Gastroesophageal sphincter (tissue), 4 donors: ENCODE results near the gene CLIC3. TPM values are rescaled to one million over a fixed set of nuclear protein-coding genes. Genes with fewer than 3 reads are reported as not detected.
A peak's percentile ranks its signal among the peaks of the same experiment; 100 is the strongest.

Source experiments
- ATAC-seq: fragments of 150-250 bp; one replicate; pipeline ENCODE4 v1.9.1; 2016; ENCODE audit warnings: mild to moderate bottlenecking, moderate library complexity
- H3K27ac ChIP-seq, 4 donors: fragments of 200-600 bp; sonication (generic) in 3 of 4; 1 replicate in 3 of 4; 2 replicates in 1 of 4; pipeline ENCODE4 v1.5.1; 2016 to 2019
- H3K27me3 ChIP-seq: fragments of 200-600 bp; sonication (generic); one replicate; pipeline ENCODE4 v1.5.1; 2019
- H3K36me3 ChIP-seq, 2 donors: fragments of 200-600 bp; sonication (generic); one replicate each; pipeline ENCODE4 v1.5.1; 2019; ENCODE audit warnings: control low read depth in 1 of 2
- H3K4me1 ChIP-seq, 3 donors: fragments of 200-600 bp; sonication (generic); 1 replicate in 2 of 3; 2 replicates in 1 of 3; pipeline ENCODE4 v1.5.1; 2016 to 2019; ENCODE audit warnings: control low read depth in 2 of 3
- H3K4me3 ChIP-seq, 2 donors: fragments of 200-600 bp; sonication (generic); one replicate each; pipeline ENCODE4 v1.5.1; 2019; ENCODE audit warnings: mild to moderate bottlenecking in 1 of 2, moderate library complexity in 1 of 2
- H3K9me3 ChIP-seq, 3 donors: fragments of 200-600 bp; sonication (generic); one replicate each; pipeline ENCODE4 v1.5.1; 2017 to 2019; ENCODE audit warnings: control low read depth in 2 of 3
- EP300 ChIP-seq: sonication (generic); formaldehyde crosslinking; IDR thresholded peaks from one replicate; pipeline ENCODE4 v1.6.1; 2017; ENCODE audit warnings: antibody characterized with exemption, mild to moderate bottlenecking
- POLR2A ChIP-seq, 2 donors: fragments of 450-650 bp; IDR thresholded peaks; one replicate each; pipeline ENCODE4 v1.6.1; 2017; ENCODE audit warnings: antibody characterized with exemption in 2 of 2, mild to moderate bottlenecking in 2 of 2, moderate library complexity in 1 of 2
- POLR2AphosphoS5 ChIP-seq: sonication (generic); formaldehyde crosslinking; IDR thresholded peaks from one replicate; pipeline ENCODE4 v1.6.1; 2017; ENCODE audit warnings: antibody characterized with exemption
- WGBS, 2 donors: methylation state at CpG; one replicate each; pipeline ENCODE4 v1.1.5; 2018; ENCODE audit warnings: low coverage in 1 of 2; 5-methylcytosine and 5-hydroxymethylcytosine counted together
- total RNA-seq, 4 donors: library from RNA; depleted of rRNA; stranded (reverse); fragments of >200 nt; gene quantifications; one replicate each; pipeline ENCODE4 v1.1.0, GENCODE V29; 2016
- TF ChIP-seq, protein P1 (sequence below), 4 experiments: fragments of 200-600 bp in 2 of 4; fragments of 450-650 bp in 2 of 4; sonication (generic) in 1 of 4; IDR thresholded peaks; one replicate each; pipeline ENCODE4 v1.5.1; 2017 to 2019; ENCODE audit warnings: antibody characterized with exemption in 4 of 4, mild to moderate bottlenecking in 2 of 4, moderate library complexity in 2 of 4

Gene CLIC3
- total RNA-seq, 4 donors from 2014 or later = 0.81 to 5.4 (median 2.2) TPM

DNA sequence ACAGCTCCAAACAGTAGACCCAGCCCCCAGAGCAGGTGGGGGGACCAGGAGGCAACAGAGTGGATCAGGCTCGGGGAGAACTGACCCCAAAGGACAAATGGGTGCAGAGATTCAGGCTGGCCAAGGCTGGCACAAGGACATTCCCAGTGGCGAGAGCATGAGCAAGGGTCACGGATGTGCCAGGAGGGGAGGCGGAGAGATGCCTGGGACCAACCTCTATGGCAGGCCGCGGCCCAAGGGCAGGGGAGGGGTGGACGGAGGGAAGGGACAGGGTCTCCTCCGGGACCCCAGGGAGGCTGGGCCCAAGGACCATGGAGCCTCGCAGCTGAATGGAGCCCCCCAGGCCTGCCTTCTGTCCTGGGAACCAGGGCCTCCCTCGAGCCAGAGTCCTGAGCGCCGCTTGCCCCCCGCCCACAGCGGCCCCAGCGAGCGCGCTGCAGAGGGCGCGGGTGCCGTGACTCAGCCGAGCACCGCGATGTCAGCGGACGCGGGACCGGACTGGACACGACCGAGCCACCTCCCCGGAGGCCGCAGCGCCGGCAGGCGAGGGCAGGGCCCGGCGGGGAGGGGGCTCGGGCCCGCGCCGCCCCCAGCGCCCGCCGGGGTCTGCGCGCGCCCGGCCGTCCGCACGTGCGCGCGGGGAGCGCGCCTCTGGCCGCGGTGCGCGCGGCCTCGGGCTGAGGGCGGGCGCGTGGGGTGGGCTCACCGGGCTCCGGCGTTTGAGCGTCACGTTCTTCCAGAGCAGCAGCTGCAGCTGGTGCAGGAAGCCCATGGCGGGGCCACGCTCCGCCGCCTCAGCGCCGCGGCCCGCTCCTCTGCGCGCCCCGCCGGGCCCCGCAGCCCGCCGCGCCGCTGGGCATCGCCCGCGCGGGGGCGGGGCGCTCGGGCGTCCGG is 31.2 kb upstream of the CLIC3 start, which contains the start of gene ABCA2:
Gene ABCA2 (minus strand): TSS at position 869 of the 894 bp plus-strand sequence. CDS start 97 bp downstream, at position 772.
- ATAC-seq = peak; percentile 40
- 41% methylated on average over 7 of the region's 95 CpGs; no CpG with 5 or more reads in 1 of the 2 donors for WGBS, 2 donors
- Histone ChIP-seq H3K4me3 (peak within 1 kb of the TSS; percentile 48 to 67), H3K9me3 (no peaks in the 10 kb centered on the region), H3K27me3 (no peaks in the 10 kb centered on the region), H3K36me3 (no peaks in the 10 kb centered on the region), H3K4me1 (peaks cover 0 to 44% (median 22%) of the 10 kb centered on the region in 3 donors), H3K27ac (peak within 1 kb of the TSS in 3 of 4 donors; percentile 63 to 76 (median 68))
- TF ChIP-seq EP300 (no peak), POLR2AphosphoS5 (no peak), POLR2A (IDR thresholded peaks at IDR 0.05) (no peak)
- TF ChIP-seq, protein P1, sequence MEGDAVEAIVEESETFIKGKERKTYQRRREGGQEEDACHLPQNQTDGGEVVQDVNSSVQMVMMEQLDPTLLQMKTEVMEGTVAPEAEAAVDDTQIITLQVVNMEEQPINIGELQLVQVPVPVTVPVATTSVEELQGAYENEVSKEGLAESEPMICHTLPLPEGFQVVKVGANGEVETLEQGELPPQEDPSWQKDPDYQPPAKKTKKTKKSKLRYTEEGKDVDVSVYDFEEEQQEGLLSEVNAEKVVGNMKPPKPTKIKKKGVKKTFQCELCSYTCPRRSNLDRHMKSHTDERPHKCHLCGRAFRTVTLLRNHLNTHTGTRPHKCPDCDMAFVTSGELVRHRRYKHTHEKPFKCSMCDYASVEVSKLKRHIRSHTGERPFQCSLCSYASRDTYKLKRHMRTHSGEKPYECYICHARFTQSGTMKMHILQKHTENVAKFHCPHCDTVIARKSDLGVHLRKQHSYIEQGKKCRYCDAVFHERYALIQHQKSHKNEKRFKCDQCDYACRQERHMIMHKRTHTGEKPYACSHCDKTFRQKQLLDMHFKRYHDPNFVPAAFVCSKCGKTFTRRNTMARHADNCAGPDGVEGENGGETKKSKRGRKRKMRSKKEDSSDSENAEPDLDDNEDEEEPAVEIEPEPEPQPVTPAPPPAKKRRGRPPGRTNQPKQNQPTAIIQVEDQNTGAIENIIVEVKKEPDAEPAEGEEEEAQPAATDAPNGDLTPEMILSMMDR (IDR thresholded peaks at IDR 0.05) = no peak

DNA sequence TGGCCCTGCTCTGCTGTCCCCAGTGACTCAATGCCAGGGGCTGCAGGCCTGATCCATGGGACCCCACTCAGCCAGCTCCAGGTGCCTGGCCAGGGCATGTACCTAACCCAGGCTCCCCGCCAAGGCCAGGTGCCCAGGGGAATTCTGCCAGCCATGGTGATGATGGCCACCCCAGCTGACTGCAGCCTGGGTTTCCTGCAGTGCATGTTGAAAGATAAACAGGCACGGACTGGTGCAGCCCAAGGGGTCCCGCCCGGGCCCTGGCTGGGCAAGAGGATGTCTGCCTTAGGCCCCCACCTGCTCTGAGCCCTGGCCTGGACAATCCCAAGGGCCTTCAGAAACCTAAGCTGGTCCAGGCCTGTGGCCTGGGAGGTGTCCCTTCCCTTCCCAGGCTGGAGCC is 30.5 kb upstream of the CLIC3 start:
- ATAC-seq = no peak
- Histone ChIP-seq H3K9me3 (no peaks in the 10 kb centered on the region), H3K36me3 (no peaks in the 10 kb centered on the region), H3K4me3 (peak overlapping the region in 1 of 2 donors; percentile 67), H3K4me1 (peaks cover 0 to 44% (median 22%) of the 10 kb centered on the region in 3 donors), H3K27me3 (no peaks in the 10 kb centered on the region), H3K27ac (peak overlapping the region in 3 of 4 donors; percentile 63 to 68 (median 64))
- TF ChIP-seq POLR2AphosphoS5 (no peak), POLR2A (IDR thresholded peaks at IDR 0.05) (no peak)
- TF ChIP-seq, protein P1 (IDR thresholded peaks at IDR 0.05) = no peak
- WGBS, 2 donors = no CpG with 5 or more reads among the region's 4 CpGs

DNA sequence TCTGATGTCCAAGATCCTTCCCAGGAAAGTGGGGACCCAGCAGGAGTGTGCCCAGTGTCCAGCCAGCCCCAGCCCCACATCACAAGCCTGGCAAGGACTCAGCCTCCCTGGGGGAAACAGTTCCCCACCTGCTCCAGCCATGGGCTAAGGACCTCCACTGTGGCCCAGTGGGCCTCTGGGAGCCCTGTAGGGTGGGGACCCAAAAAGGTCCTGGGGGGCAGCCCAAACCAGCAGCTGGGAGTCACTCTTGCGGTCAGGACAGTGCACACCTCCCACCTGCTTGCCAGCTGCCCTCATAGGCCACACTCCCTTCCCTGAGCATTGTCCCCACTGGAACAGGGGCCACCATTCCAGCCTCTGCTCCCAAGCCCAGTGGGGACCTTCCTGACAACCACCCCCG is 30.0 kb upstream of the CLIC3 start:
- ATAC-seq = no peak
- H3K36me3 ChIP-seq = peaks cover 0 to 4% of the 10 kb centered on the region in 2 donors
- H3K27me3 ChIP-seq = no peaks in the 10 kb centered on the region
- H3K4me3 ChIP-seq = peak overlapping the region in 1 of 2 donors; percentile 67
- peak overlapping the region in 2 of 4 donors; percentile 64 to 68 for H3K27ac ChIP-seq
- TF ChIP-seq EP300 (no peak), POLR2AphosphoS5 (no peak)
- TF ChIP-seq, protein P1 (IDR thresholded peaks at IDR 0.05) = no peak
- WGBS, 2 donors = no CpG with 5 or more reads among the region's 2 CpGs
- H3K4me1 ChIP-seq = peaks cover 0 to 44% (median 22%) of the 10 kb centered on the region in 3 donors
- H3K9me3 ChIP-seq = no peaks in the 10 kb centered on the region

DNA sequence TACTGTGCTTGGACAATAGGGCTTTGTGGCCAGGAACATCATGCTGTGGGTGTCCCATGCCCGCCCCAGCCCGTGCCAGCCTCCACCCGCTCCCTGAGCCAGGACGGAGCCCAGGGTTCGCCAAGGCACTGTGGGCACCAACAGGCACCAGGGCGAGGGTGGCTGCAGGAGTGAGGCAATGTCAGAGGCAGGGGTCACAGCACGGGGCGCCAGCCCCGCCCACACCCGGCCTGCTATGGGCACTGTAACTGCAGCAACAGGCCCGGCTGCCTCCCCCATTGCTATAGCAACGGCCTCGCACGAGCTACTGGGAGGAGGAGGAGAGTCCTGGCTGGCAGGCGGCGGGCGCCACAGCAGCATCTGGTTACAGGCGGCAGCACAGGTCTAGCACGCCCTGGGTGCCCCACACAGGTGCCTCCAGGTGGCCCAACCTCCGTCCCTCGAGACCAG is 29.2 kb upstream of the CLIC3 start:
- Histone ChIP-seq H3K36me3 (peaks cover 0 to 13% of the 10 kb centered on the region in 2 donors), H3K27ac (peak overlapping the region in 3 of 4 donors; percentile 24 to 68 (median 64)), H3K4me3 (peak overlapping the region in 1 of 2 donors; percentile 67), H3K27me3 (no peaks in the 10 kb centered on the region), H3K9me3 (no peaks in the 10 kb centered on the region), H3K4me1 (peaks cover 0 to 44% (median 22%) of the 10 kb centered on the region in 3 donors)
- TF ChIP-seq, protein P1 (IDR thresholded peaks at IDR 0.05) = no peak
- TF ChIP-seq POLR2A (IDR thresholded peaks at IDR 0.05) (no peak), EP300 (no peak), POLR2AphosphoS5 (no peak)
- ATAC-seq = no peak
- WGBS, 2 donors = no CpG with 5 or more reads among the region's 21 CpGs
